NCI-H1436 treated with DMSO at 0.1 percent for 48 hours (cell line): ENCODE data around the gene ELFN1.

Experiments used
- DNase-seq: peaks from one replicate; lab custom pipeline; 2025; lab: John Stamatoyannopoulos, UW

The ELFN1 gene

GRCh38 chr7:1694611-1695511 lies 24.8 kb downstream of the ELFN1 start:
- no peak for DNase-seq

DNA sequence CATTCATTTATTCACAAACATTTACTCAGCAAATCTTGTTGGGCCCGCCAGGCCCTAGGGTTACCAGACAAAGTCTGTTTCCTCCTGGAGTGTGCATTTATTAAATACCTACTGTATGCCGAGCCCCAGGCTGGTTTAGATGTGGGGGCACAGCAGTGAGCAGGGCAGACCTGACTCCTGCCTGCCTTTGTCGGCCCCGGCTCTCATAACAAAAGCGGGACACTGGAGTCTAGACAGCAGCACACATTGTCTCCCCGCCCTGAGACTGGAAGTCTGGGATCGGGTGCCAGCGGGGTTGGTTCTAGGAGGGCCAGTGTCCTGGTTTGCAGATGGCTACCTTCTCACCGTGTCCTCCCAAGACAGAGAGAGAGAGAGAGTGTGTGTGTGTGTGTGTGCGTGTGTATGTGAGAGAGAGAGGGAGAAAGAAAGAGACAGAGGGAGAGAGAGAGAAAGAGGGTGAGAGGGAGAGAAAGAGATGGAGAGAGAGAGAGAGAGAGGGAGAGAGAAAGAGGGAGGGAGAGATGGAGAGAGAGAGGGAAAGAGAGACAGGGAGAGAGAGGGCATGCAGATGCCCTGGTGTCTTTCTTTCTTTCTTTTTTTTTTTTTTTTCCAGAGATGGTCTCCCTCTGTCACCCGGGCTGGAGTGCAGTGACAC lies 25.9 kb downstream of the ELFN1 start:
- no peak for DNase-seq

DNA sequence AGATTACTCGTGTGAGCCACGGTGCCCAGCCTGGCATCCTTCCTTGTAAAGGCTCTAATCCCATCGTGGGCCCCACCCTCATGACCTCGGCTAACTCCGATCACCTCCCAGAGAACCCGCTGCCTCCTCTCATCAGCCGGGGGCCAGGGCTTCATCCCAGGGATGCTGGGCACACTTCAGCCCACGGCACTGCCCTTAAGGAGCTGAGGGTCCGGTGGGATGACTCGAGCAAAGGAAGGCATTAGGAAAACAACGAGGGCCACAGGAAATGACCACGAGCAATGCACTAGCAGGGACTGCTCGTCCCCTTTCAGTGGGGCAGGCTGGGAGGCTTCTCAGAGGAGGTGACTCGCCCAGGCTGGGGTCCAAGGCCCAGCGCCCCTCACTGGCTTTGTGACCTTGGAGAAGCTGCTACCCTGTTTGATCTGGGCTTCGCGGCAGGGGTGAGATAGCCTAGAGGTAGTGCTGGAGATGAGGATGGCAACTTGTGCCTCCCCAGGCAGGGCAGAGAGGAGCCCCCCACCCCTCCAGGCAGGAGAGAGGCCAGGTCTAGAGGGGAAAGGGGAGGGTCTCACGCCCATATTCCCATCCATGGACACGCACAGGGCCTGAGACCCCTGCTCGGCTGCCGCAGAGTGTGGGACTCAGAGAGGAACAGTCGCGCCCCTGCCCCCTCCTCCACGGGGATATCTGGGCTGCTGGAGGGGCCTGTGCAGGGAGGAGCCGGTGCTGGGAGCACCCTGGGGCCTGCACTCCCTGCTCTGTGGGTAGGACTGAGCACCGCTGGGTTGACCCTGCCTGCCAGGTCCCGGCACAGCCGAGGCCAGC lies 26.8 kb downstream of the ELFN1 start:
- DNase-seq, result no peak

- no peak for DNase-seq
Observed at GRCh38 chr7:1697499-1698125, 27.5 kb downstream of the ELFN1 start.

GRCh38 chr7:1698201-1698600 lies 28.1 kb downstream of the ELFN1 start:
- DNase-seq, result no peak

GRCh38 chr7:1698951-1699350 lies 28.9 kb downstream of the ELFN1 start:
- DNase-seq, result no peak

- DNase-seq, result no peak
Observed at GRCh38 chr7:1700086-1700485, 30.0 kb downstream of the ELFN1 start.

- no peak for DNase-seq
Observed at GRCh38 chr7:1700536-1701333, 30.7 kb downstream of the ELFN1 start.

DNA sequence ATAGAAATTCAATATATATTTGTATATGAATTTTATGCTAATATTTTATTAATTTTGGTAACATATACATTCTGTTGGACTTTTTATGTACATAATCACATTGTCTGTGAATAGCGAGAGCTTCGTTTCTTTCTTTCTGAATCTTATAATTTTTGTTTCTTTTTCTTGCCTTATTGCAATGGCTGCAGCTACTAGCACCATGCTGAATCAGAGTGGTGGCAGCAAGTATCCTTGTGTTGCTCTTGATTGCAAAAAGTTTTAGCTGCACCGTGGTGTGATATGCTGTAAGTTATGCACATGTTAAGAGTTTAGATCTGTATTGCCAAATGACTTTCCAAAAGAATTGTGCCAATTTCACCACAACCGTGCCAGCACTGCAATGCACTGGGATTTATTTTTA lies 32.6 kb downstream of the ELFN1 start:
- no peak for DNase-seq

GRCh38 chr7:1703441-1703840 lies 33.4 kb downstream of the ELFN1 start:
- no peak for DNase-seq

DNA sequence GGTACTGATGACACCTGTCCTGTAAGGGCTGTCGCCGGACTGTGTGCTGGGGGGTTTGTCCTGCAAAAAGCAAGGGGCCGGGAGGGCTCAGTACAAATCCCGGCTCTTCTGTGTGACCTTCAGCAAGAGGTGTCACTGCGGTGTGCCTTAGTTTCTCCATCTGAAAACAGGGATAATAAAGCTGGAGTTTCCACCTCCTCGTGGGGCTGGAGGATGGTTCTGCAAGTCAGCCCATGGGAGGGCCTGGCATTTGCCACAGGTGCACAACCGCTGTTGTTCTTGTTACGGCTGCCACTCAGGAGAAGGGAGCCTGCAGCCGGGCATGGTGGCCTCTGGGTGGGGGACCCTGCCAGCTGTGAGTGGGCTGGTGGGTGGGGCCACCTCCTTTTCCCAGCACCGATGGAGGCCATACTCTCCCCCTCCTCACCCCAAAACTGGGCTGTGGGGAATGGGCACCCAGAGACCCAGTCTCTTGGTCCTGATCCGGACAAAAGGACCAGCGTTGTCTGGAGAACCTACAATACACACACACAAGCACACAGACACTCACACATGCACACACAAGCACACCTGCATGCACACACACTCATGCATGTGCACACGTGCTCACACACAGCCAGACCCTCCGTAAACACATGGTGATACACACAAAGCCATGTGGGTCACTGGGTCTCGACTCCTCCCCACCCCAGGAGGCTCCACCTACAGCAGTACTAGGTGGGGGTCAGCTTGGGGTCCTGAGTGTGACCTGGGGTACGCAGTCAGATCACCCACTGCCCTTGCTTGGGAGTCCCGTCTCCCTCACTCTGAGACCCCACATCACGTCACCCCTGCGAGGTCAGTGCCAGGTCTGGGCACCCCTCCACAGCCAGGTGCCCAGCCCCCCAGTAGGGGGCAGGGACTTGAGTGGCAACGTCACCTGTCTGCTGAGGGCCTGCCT lies 34.1 kb downstream of the ELFN1 start:
- DNase-seq, result no peak

- no peak for DNase-seq
Observed at GRCh38 chr7:1704811-1705738, 35.0 kb downstream of the ELFN1 start.

DNA sequence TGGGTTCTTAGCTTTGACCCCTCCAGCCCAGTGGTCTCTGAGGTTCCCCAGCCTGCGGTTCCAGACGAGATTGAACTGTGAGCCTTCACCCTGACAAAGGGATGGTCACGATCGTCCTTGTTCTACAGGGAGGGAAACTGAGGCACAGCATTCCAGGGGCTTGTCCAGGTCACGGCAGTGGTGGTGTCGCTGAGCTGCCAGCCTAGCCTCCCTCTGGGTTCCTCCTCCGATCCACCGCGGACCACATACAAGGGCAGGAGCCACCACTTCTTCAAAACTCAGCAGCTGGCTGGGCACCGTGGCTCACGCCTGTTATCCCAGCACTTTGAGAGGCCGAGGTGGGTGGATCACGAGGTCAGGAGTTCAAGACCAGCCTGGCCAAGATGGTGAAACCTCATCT lies 35.8 kb downstream of the ELFN1 start:
- no peak for DNase-seq

GRCh38 chr7:1706381-1706720 lies 36.3 kb downstream of the ELFN1 start:
- DNase-seq, result no peak

DNA sequence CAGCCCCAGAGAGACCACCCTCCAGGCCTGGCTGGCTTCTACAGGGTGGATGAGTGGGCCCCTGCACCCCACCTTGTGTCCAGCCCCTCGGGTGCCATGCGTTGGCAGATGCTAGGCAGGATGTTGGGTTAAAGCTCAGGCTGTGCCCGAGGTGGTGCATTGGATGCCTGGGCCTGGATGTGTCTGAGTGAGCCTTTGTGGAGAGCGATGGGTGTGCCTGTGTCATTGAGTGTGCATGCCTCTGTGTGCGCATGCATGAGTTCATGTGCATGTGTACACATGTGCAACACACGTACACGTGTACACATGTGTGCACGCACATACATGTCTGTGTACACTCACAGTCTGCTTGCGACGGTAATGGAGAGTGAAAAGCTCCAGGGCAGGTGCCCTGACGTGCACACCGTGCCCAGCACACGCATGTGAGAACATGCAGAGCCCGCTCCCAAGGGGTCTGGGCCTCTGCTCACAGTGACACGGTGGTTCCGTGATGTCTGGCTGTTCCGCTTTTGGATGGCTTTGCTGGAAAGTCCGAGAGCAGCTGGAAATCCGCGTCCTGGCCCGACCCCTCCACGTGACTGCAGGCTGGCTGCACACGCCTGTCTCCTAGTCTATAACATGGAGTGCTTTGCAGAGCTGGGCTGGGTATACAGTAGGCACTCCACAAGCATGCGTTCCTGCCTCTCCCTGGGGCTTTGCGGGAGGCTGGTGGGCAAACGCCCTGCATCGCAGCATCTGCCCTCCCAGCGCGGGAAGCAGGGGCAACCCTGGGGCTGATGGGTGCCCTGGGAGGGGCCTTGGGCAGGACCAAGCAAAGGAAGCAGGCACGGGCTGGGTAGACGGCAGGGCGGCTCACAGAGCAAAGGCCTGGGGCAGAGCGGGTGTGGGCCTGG lies 36.9 kb downstream of the ELFN1 start:
- DNase-seq, result no peak

GRCh38 chr7:1707756-1708595 lies 37.9 kb downstream of the ELFN1 start:
- peak; percentile 36 for DNase-seq

DNA sequence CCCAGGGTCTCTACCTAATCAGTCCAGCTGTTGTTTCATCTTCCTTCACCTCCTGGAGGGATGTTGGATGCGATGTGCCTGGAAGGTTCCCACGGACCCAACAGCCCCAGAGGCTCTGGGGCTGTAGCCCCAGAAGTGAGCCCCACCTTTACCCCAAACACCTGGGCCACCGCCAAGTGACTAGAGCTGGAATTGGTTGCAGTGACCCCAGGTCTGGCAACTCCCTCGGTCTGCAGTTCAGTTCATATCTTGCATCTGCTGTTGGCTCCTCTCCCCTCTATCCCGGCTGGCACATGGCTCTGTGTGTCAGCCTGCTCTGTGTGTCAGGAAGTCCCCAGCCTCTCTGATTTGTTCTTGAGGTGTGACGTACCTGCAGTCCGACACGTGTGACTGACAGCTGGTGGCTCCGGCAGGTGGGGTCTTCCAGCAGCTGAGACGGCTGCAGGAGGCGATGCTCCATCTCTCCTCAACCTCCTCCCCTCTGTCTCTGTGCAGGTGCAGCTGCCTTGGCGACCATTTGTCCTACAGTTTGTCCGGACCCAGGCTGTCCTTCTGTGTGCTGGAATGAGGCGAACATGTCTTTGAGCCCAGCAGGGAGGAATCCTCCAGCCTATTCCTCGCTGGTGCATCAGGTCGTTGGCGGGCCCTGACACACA lies 38.6 kb downstream of the ELFN1 start:
- no peak for DNase-seq
